NCI-H460 (cell line): Measurements from ENCODE around the gene CD84. TPM values are rescaled to one million over a fixed set of nuclear protein-coding genes. Genes with fewer than 3 reads are reported as not detected.
"Not testable (repeated sequence)": the region's sequence is repeated elsewhere in the genome, so short reads cannot be mapped to it uniquely, and the experiment has no call there.

ENCODE experiments used
- DNase-seq: peaks from one replicate; pipeline ENCODE4 v3.0.0-alpha.2; 2016; ENCODE audit warnings: low read depth; ENCODE audit errors: extremely low read depth
- total RNA-seq: library from RNA; depleted of rRNA; stranded (reverse); fragments of >200 nt; shearing (Covaris generic); gene quantifications from 2 replicates; pipeline ENCODE4 v1.2.3, GENCODE V29; 2014

CD84 gene
- total RNA-seq, 1 experiment from 2014 or later: not detected

DNA sequence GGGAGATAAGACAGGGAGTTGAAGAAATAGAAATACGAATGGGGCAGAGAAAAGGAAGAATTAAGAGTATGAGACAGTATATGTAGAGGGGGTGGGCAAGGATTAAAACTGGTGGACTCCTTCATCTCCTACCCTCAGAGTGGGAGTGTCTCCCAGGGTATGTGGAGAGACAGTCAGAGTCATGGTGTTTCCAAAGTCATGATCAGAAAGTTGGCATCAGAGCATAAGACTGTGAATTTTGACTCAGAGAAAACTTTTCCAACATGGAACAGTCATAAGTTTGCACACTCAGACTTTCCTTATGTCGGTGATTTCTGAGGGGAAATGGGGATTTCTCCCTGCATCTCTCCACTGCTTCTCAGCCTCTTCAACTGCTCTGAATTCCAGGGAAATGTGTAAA, 2.4 kb downstream of the CD84 start:
- DNase-seq: no peak

DNA sequence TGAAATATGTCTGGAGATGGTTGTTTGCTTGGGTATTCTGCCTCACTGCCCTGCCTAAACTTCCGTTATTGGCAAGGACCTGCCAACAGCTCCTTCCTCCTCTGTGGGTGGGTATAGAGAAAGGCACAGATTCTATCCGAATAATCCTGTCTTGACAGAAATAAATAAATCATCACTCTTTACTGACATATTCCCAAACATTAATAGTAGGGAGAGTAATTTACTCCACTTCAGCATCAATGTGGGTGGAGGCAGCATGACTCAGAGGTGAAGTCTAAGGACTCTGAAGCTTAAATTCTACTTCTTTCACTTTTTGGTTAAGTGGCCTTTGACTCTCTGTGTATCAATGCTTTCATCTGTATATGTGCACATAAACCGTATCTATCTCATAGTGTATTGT, 2.9 kb downstream of the CD84 start:
- DNase-seq: no peak

DNA sequence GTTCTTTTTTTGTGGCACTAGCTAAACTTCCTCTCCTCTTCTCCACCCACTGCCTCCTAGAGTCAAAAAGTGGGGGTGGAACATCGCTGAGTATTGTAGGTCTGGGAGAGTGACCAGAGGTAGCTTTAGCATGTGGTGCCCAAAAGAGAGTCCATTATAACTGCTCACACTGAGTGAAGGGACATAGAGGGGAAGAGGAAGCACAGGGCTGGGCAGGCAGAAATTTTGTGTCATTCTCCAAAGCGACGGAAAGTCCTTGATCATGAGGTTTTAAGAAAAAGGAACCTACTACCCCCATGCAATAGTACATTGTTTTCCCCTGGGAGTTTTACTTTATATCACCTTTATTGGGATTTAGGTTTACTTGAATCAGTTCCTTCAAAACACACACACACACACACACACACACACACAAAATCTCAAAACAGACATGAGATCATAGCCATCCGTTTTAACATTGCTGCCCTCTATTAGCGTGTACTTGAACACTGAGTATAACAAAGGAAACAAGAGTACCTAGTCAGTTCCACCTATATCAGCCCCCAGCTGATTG, 4.1 kb downstream of the CD84 start:
- DNase-seq: no peak

DNA sequence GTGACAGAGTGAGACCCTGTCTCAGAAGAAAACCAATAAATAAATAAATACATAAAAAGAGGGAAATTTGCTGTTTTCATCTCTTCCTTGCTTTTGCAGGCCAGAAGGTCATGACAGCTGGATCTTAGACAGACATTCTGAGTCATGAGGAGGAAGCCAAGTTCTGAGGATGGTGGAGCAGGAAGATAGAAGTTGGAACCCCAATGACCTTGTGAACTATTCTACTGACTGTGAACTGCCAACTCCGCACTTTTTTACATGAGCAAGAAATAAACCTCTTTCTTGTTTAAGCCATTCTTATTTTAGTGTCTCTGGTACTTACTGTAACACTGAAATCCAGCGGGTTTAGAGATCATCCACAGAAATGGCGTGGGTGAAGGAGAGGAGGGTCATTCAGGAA, 8.5 kb downstream of the CD84 start:
- no peak for DNase-seq

DNA sequence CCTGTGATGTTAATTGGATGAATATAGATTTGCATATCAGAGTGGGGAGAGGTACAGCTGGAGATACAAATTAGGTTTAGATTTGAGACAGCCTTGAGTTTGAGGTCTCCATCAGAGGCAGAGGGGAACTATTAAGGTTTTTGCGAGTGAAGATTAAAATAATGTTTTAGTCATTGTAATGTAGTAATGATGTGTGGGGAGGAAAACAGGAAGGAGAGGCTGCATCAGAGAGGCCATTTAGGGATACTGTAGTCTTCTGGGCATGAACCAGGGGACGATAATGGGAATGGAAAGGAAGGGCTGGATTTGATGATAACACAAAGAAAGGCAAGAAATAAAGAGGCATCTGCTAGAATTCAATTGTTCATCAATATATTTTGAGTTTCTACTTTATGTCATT, 9.5 kb downstream of the CD84 start:
- no peak for DNase-seq

DNA sequence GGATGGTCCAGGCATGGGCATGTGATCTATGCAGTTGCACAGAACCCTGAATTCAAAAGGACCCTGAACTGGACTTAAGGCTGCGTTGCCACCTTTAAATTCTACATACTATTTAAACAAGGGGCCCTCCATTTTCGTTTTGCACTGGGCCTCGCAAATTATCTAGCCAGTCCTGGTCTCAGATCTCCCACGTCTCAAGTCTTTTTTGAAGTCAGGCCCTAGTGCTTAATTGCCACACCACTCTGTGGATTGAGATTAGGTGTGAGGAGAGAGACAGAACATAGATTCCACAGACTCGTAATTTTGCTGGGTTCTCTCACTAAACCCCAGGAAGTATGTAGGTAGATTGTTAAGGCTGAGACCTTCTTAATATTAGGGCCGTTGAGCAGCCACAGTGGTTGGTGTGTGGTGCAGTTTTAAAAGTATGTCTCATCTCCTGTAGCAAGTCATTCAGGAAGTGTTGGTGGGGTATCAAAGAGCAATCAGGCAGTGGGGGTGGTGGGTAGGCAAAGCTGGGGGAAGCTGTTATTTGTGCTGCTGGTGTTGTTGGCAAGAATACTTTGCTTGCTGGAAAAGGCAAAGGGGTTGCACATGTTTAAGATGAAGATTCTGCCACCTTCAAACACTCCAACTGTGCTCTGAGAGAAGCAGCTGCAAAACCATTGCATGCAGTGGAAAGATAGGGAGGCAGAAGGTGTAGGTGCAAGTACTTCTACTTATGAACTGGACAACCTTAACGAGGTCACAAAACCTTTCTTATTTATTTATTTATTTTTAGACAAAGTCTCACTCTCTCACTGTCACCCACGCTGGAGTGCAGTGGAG, 11.2 kb downstream of the CD84 start:
- no peak for DNase-seq

DNA sequence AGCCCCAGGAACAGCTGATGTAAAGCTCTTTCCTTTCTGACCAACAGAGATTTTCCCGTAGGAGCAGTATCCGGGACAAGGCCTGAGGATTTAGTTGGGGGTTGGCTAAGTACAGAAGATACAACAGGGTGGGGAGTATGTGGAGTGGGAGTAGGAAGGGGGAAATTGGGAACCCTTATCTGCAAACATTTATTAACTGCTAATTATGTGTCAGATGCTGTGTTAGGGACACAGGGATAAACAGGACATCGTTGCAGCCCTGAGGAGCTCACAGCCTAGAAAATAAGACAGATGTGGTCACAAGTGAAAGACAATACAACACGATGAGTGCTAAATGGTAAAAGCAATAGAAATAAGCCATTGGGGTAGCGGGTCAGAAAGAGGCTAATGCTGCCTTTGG, 12.0 kb downstream of the CD84 start:
- no peak for DNase-seq

DNA sequence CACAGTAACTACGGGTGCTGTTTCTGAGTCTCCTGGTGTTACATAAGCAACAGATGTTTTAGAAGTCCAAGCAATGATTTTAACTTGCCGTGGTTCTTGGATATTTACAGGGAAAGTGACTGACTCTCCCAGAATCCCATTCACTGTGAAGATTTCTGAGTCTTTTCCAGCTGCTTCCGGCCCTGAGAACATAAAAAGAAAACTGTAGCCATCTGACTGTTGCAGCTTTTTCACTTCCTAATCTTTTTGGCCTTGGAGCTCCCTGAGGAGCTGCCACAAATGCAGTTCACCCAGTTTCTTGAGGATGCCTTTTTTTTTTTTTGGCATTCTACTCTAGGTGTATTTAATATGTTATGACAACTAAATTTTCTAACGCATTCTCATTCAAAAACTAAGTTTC, 13.7 kb downstream of the CD84 start:
- no peak for DNase-seq

DNA sequence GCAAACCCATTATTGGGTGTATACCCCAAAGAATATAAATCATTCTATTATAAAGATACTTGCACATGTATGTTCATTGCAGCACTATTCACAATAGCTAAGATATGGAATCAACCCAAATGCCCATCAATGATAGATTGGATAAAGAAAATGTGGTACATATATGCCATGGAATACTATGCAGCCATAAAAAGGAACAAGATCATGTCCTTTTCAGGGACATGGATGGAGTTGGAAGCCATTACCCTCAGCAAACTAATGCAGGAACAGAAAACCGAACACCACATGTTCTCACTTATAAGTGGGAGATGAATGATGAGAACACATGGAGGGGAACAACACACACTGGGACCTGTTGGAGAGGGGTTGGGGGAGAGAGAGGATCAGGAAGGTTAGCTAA, 16.1 kb downstream of the CD84 start:
- not testable (repeated sequence) for DNase-seq

DNA sequence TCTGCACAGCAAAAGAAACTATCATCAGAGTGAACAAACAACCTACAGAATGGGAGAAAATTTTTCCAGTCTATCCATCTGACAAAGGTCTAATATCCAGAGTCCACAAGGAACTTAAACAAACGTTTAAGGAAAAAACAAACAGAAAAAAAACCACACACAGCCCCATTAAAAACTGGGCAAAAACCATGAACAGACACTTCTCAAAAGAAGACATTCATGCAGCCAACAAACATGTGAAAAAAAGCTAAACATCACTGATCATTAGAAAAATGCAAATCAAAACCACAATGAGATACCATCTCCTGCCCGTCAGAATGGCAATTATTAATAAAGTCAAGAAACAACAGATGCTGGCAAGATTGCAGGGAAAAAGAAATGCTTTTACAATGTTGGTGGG, 16.6 kb downstream of the CD84 start:
- DNase-seq: not testable (repeated sequence)

DNA sequence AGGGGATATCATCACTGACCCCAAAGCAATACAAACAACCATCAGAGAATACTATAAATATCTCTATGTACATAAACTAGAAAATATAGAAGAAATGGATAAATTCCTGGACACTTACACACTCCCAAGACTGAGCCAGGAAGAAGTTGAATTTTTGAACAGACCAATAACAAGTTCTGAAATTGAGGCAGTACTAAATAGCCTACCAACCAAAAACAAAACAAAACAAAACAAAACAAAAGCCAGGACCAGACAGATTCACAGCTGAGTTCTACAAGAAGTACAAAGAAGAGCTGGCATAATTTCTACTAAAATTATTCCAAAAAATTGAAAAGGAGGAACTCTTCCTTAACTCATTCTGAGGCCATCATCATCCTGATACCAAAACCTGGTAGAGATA, 18.5 kb downstream of the CD84 start:
- DNase-seq: no peak

DNA sequence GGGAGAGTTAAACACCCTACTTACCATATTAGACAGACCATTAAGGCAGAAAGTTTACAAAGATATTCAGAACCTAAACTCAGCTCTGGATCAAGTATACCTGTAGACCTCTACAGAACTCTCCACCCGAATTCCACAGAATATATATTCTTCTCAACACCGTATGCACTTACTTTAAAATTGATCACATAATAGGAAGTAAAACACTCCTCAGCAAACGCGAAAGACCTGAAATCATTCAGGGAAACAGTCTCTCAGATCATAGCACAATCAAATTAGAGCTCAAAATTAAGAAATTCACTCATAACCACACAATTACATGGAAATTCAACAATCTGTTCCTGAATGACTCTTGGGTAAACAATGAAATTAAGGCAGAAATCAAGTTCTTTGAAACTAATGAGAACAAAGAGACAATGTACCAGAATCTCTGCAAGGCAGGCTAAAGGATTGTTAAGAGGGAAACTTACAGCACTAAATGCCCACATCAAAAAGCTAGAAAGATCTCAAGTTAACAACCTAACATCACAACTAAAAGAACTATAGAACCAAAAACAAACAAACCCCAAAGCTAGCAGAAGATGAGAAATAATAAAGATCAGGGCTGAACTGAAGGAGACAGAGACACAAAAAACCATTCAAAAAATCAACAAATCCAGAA, 19.1 kb downstream of the CD84 start:
- DNase-seq: no peak

DNA sequence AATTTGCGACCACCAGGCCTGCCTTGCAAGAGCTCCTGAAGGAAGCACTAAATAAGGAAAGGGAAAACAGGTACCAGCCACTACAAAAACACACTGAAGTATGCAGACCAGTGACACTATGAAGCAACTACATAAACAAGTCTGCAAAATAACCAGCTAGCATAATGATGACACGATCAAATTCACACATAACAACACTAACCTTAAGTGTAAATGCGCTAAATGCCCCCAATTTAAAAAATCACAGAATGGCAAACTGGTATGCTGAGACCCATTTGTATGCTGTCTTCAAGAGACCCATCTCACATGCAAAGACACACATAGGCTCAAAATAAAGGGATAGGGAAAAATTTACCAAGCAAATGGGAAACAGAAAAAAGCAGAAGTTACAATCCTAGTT, 19.9 kb downstream of the CD84 start:
- not testable (repeated sequence) for DNase-seq

DNA sequence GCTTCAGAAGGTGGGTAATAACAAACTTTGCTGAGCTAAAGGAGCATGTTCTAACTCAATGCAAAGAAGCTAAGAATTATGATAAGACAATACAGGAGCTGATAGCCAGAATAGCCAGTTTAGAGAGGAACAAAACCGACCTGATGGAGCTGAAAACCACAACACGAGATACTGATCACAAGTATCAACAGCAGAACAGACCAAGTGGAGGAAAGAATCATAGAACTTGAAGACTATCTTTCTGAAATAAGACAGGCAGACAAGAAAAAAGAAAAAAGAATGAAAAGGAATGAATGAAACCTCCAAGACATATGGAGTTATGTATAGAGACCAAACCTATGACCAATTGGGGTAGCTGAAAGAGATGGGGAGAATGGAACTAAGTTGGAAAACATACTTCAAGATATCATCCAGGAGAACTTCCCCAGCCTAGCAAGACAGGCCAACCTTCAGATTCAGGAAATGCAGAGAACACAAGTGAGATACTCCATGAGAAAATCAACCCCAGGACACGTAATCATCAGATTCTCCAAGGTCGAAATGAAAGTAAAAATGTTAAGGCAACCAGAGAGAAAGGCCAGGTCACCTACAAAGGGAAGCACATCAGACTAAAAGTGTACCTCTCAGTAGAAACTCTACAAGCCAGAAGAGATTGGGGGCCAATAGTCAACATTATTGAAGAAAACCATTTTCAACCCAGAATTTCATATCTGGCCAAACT, 20.5 kb downstream of the CD84 start:
- no peak for DNase-seq

DNA sequence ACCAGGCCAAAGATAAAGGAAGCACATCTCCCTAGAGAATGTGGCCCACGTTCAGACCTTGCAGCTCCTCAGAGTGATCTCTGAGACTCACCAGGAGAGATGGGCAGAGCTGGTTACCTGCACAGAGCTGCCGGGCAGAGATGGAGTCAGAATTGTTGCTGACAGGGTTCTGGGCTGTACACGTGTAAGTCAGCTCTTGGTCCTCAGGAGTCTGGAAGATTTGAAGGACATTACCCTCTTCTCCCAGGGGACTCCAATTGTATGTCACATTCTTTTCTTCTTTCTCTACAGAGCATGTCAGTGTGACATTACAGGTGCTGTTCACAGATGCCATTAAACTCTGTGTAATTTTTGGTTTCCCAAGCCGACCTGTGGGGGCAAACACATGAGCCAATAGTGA, 25.5 kb downstream of the CD84 start:
- no peak for DNase-seq

DNA sequence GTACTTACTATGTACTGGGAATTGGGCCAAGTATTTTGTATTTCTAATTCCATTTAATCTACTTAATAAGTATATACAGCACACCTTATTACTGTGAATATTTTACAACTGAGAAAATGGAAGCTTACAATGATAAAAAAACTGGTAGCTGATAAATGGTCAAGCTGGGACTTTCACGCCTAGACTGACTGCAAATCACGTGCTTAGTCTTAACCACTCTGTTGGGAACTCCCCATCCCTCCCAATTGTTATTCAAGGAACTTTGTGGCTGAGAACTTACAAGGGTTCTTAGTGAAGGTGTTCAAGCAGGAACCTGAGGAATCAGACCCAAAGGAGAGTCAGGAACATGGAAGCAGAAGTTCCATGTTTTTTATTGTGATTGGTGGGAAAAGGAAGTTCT, 26.9 kb downstream of the CD84 start:
- no peak for DNase-seq

DNA sequence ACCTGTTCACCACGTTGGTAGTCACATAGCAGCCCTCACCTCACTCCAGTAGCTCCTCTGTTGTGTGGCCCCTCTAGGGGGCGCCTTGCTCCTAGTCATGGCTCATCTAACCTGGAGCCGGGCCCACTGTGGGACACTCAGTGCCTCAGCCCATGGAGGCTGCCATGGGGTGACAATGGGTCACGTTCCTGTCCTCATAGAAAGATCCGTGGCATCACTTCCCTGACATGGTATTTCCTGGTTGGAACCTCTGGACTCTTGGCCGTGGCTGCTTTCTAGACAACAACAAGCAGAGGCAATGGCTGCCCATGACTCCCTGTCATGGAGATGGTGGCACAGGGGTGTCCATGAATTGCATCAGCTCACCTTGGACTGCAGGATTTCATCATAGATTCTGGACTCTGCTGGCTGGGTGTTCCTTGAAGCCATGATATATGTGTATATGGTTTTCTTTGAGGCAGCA, 28.7 kb downstream of the CD84 start:
- no peak for DNase-seq

DNA sequence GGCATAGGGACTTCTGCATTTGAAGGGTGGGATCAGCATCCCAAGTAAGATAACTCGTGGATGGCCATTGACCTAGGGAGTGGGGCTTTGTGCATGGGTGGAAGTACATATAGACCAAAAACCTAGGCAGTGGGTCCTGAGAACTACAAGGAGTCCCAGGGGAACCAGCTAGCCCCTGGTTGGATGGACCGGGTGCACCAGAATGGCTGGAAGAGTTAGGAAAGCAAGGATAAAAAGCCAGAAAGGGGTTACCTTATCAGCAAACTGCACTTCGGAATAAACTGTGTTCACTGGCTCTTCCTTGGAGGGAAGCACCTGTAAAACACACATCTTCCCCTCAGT, 29.7 kb downstream of the CD84 start:
- no peak for DNase-seq

DNA sequence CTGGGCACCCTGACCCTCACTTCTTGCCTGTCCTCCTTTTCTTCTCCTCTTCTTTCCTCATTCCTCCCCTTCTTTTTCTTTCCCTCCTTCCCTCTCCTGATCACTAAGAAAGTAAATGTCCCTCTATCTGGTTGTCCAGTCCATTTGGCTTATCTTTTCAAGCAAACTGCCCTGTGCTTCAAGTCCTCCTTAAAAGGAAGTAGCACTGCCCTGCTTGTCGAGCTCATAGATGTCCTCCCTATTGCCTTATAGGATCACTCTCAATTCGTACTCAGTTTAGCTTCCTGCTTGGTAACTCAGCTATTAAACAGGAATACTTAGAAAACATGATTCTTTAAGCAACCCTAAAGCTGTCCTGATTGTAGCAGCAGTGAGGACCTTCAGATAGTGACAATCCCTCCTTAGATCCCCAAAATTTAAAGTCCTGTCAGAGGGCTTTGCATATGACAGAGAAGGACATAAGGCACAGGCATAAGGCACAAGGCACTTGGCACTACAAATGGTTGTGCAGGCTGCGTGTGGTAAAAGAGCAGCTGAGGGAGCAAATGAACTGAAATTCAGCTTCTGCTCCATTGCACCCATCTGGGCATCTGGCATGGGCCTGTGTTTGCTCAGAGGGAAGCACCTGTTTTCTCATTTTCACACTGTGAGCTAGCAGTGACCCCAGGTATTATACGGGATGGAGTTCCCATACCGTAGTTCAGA, 30.2 kb downstream of the CD84 start:
- DNase-seq: no peak

DNA sequence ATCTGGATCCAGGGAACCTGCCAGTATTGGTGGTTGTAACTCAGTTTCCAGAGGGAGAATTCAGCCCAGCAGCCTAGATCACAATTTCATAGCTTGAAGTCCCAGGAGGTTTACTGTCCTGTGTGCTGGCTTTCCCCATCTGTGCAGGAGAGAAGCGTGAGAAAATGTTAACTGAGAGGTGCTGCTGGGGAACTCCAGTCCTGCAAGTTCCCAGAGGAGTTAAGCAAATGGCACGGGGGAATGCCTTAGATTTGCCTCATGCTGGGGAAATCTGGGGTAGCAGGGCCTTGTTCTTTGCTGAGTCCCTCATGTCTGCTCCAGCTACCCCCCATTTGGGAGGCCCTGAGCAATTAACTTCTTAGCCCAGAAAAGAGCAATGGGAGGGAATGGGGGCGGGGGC, 31.1 kb downstream of the CD84 start:
- DNase-seq: no peak

DNA sequence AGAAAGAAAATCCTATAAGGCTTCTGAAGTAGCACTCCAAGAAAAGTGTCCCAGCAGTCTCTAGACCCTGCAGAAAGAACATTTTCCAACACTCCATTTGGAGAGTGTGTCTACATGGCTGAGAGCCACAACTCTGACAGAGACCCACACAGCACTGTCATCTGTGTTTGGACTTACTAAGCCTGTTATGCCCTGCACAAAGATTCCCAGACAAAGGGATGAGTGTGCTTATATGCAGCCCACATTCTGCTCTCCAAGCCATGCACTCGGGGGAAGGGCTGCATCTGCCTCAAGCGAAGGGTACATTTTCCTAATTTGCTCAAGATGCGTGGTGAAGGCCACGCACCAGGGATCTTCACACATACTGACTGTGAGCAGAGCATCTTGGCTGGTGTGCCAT, 31.9 kb downstream of the CD84 start:
- DNase-seq: no peak
